Measurements from ENCODE around the gene WDR93. TPM values are rescaled to one million over a fixed set of nuclear protein-coding genes. Genes with fewer than 3 reads are reported as not detected.

Gene WDR93
- total RNA-seq, 1 experiment from 2014 or later: not detected

- intact Hi-C loops (cut with micrococcal nuclease; ENCODE audit: unreplicated experiment): no loop called here
- Histone ChIP-seq H3K9me3 (ENCODE audit: low read depth, low read length, poor library complexity, severe bottlenecking) (no peaks in the 10 kb centered on the region), H3K4me1 (ENCODE audit: insufficient read depth, low read length, poor library complexity, severe bottlenecking) (no peaks in the 10 kb centered on the region), H3K4me3 (ENCODE audit: low read depth, low read length, poor library complexity, severe bottlenecking) (no peak overlapping the region), H3K27me3 (replicated peaks; ENCODE audit: insufficient read depth, low read depth, low read length, poor library complexity) (peaks cover 3% of the 10 kb centered on the region), H3K36me3 (ENCODE audit: insufficient read depth, low read length, poor library complexity, severe bottlenecking) (no peaks in the 10 kb centered on the region), H3K27ac (ENCODE audit: low read depth, low read length, poor library complexity, severe bottlenecking) (no peak overlapping the region)
- POLR2A ChIA-PET (ENCODE audit: low non-redundant PET): no interaction called here
- no TSS peak for BruUV-seq (replicated peaks)
- CTCF ChIA-PET: no interaction called here
- TF ChIP-seq CTCF (conservative IDR thresholded peaks at IDR 0.05; ENCODE audit: low read depth, low read length) (no peak), EZH2 (IDR thresholded peaks at IDR 0.05; ENCODE audit: borderline replicate concordance, low read depth, low read length, poor library complexity, severe bottlenecking) (no peak)
- DNase-seq (ENCODE audit: low spot score): no peak
Measured at GRCh38 chr15:89693091-89693490, 2.5 kb downstream of the WDR93 start.

GRCh38 chr15:89693696-89694095, 3.1 kb downstream of the WDR93 start:
- no peak for DNase-seq (ENCODE audit: low spot score)
- Histone ChIP-seq H3K4me3 (ENCODE audit: low read depth, low read length, poor library complexity, severe bottlenecking) (no peak overlapping the region), H3K27me3 (replicated peaks; ENCODE audit: insufficient read depth, low read depth, low read length, poor library complexity) (peaks cover 3% of the 10 kb centered on the region), H3K4me1 (ENCODE audit: insufficient read depth, low read length, poor library complexity, severe bottlenecking) (no peaks in the 10 kb centered on the region), H3K27ac (ENCODE audit: low read depth, low read length, poor library complexity, severe bottlenecking) (no peak overlapping the region), H3K36me3 (ENCODE audit: insufficient read depth, low read length, poor library complexity, severe bottlenecking) (no peaks in the 10 kb centered on the region), H3K9me3 (ENCODE audit: low read depth, low read length, poor library complexity, severe bottlenecking) (no peaks in the 10 kb centered on the region)
- intact Hi-C loops (cut with micrococcal nuclease; ENCODE audit: unreplicated experiment): no loop called here
- TF ChIP-seq EZH2 (IDR thresholded peaks at IDR 0.05; ENCODE audit: borderline replicate concordance, low read depth, low read length, poor library complexity, severe bottlenecking): no peak
- CTCF ChIA-PET: no interaction called here
- POLR2A ChIA-PET (ENCODE audit: low non-redundant PET): no interaction called here
- BruUV-seq (replicated peaks): no TSS peak

GRCh38 chr15:89695198-89695597, 4.6 kb downstream of the WDR93 start:
- TF ChIP-seq CTCF (conservative IDR thresholded peaks at IDR 0.05; ENCODE audit: low read depth, low read length) (no peak), EZH2 (IDR thresholded peaks at IDR 0.05; ENCODE audit: borderline replicate concordance, low read depth, low read length, poor library complexity, severe bottlenecking) (no peak)
- H3K4me3 ChIP-seq (ENCODE audit: low read depth, low read length, poor library complexity, severe bottlenecking): no peak overlapping the region
- POLR2A ChIA-PET (ENCODE audit: low non-redundant PET): no interaction called here
- DNase-seq (ENCODE audit: low spot score): no peak
- no peak overlapping the region for H3K27ac ChIP-seq (ENCODE audit: low read depth, low read length, poor library complexity, severe bottlenecking)
- intact Hi-C loops (cut with micrococcal nuclease; ENCODE audit: unreplicated experiment): no loop called here
- no peaks in the 10 kb centered on the region for H3K9me3 ChIP-seq (ENCODE audit: low read depth, low read length, poor library complexity, severe bottlenecking)
- H3K36me3 ChIP-seq (ENCODE audit: insufficient read depth, low read length, poor library complexity, severe bottlenecking): no peaks in the 10 kb centered on the region
- CTCF ChIA-PET: interaction anchor here (0.6 kb wide), 2 partner anchors 45 to 52 kb away, joined by 3 to 6 read pairs; no protein-coding TSS in a partner anchor
- peaks cover 3% of the 10 kb centered on the region for H3K27me3 ChIP-seq (replicated peaks; ENCODE audit: insufficient read depth, low read depth, low read length, poor library complexity)
- BruUV-seq (replicated peaks): no TSS peak
- H3K4me1 ChIP-seq (ENCODE audit: insufficient read depth, low read length, poor library complexity, severe bottlenecking): no peaks in the 10 kb centered on the region

- DNase-seq (ENCODE audit: low spot score): no peak
- CTCF ChIA-PET: no interaction called here
- Histone ChIP-seq H3K36me3 (ENCODE audit: insufficient read depth, low read length, poor library complexity, severe bottlenecking) (no peaks in the 10 kb centered on the region), H3K27ac (ENCODE audit: low read depth, low read length, poor library complexity, severe bottlenecking) (no peak overlapping the region), H3K4me3 (ENCODE audit: low read depth, low read length, poor library complexity, severe bottlenecking) (no peak overlapping the region), H3K27me3 (replicated peaks; ENCODE audit: insufficient read depth, low read depth, low read length, poor library complexity) (peaks cover 6% of the 10 kb centered on the region), H3K4me1 (ENCODE audit: insufficient read depth, low read length, poor library complexity, severe bottlenecking) (no peaks in the 10 kb centered on the region), H3K9me3 (ENCODE audit: low read depth, low read length, poor library complexity, severe bottlenecking) (no peaks in the 10 kb centered on the region)
- no peak for TF ChIP-seq CTCF (conservative IDR thresholded peaks at IDR 0.05; ENCODE audit: low read depth, low read length)
- no peak for TF ChIP-seq EZH2 (IDR thresholded peaks at IDR 0.05; ENCODE audit: borderline replicate concordance, low read depth, low read length, poor library complexity, severe bottlenecking)
- POLR2A ChIA-PET (ENCODE audit: low non-redundant PET): no interaction called here
- intact Hi-C loops (cut with micrococcal nuclease; ENCODE audit: unreplicated experiment): no loop called here
- BruUV-seq (replicated peaks): no TSS peak
Measured at GRCh38 chr15:89704411-89704810, 13.8 kb downstream of the WDR93 start.
